GM20000 (cell line): Measurements from ENCODE around the gene NAA40.

ENCODE experiments used
- DNase-seq: peaks from one replicate; pipeline ENCODE4 v3.0.0; 2012; ENCODE audit warnings: low spot score
- TF ChIP-seq, protein P1 (sequence below): IDR thresholded peaks from 2 replicates; pipeline ENCODE4 v1.5.1; 2012; ENCODE audit warnings: mild to moderate bottlenecking, control low read depth; ENCODE audit errors: extremely low read depth, missing control alignments

The NAA40 gene

DNA sequence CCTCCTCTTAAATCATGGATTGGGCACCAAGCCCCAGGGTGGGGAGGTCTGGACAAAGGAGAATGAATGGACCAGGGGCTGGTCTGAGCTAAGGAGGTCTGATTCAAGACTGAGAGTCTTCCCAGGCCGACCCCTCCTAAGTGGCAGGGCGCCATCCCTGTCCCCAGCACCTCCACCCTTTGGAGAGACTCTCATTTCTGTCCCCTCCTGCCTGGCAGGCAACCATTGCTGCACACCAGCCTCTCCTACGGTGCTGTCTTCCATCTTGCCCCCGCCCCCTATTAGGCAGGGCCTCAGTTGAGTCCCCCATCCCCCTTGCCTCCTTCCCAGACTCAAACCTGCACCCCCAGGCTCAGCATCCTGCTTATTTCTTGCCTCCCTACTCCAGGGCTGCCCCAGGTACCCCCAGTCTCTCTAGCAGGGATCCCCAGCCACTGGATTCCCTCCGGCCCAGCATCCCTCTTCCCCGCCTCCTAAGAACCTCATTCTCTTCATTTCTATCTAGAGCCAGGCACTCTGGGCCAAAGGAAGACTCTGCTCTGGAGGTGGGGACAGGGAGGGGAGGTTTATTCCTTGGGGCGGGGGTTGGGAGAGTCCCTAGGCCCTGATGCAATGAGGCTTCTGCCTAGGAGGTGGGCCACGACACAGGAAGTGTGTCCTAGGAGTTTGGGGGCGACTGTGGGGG is 20.2 kb upstream of the NAA40 start:
- DNase-seq, result peak; percentile 40
- TF ChIP-seq, protein P1, sequence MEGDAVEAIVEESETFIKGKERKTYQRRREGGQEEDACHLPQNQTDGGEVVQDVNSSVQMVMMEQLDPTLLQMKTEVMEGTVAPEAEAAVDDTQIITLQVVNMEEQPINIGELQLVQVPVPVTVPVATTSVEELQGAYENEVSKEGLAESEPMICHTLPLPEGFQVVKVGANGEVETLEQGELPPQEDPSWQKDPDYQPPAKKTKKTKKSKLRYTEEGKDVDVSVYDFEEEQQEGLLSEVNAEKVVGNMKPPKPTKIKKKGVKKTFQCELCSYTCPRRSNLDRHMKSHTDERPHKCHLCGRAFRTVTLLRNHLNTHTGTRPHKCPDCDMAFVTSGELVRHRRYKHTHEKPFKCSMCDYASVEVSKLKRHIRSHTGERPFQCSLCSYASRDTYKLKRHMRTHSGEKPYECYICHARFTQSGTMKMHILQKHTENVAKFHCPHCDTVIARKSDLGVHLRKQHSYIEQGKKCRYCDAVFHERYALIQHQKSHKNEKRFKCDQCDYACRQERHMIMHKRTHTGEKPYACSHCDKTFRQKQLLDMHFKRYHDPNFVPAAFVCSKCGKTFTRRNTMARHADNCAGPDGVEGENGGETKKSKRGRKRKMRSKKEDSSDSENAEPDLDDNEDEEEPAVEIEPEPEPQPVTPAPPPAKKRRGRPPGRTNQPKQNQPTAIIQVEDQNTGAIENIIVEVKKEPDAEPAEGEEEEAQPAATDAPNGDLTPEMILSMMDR, result no peak

DNA sequence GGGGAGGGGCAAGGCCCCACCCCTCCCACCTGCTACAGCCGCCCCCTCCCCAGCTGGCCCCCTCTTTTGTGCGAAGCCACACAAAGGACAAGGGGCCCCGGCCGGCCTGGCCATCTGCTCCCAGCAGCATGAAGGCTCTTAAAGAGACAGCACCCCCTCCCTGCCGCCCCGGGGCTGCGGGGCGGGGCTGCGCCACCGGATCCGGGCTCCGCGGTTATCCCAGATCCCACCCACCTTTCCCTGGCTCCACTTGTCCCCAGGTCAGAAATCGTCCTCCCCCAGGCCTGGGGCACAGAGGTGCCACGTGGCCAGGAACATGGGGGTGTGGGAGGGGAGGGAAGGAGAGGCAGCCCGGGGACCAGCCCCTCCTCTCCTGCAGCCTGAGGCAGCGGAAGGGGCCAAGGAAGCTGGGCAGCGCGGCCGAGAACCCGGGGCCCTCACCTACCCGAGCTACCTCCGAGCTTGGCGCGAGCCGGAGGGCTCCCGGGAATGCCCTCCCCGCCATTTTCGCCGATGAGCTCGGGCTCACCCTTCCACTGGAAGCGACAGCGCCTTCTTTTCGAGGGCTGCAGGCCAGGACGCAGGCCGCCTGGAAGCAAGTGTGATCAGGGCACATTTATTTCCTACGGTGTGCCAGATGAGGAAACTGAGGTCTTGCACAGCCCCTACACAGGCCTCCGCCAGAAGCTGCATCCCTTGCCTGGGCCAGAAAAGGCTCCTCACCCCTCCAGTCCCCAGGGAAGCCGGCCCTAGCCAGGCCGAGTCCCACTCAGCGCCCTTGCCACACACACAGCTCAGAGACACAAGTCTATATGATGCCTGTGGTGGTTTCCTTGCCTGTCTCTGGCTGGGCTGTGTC is 19.3 kb upstream of the NAA40 start:
- peak; percentile 51 for DNase-seq
- TF ChIP-seq, protein P1, result no peak

DNA sequence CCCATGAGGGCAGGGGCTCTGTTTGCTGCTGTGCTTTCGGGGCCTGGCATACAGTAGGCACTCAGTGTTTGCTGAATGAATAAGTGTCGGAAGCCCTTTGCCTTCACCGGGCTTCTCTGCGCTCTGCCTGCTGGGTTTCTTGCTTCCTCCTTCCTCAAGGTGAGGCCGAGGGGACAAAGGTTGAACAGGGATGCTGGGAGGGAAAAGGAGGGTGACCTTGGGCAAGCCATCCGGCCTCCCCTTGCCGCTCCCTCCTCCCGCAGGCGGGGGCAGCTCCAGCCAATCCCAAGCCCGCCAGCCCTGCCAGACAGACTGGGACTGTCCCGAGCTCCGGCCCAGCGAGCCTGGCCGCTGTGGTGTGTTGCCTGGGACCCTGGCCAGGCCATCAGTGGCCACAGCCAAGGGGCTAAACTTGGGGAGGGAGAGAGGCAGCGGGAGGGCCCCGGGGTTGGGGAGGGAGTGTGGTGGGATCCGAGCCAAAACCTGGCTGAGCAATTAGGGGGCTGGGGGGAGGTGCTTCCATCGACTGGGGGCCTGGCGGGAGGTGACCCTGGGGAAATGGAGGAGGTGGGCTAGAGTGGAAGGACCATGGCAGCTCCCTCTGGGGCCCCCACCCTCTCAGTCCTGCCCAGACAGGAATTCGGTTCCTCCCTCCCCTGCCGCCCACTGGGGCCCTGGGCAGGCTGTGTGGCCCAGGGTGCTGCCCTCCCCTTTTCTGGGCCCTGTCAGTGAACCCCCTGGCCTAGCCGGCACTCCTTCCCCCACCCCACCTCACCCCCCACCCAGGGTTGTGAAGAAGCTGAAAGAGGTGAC is 18.5 kb upstream of the NAA40 start:
- DNase-seq, result peak; percentile 17

DNA sequence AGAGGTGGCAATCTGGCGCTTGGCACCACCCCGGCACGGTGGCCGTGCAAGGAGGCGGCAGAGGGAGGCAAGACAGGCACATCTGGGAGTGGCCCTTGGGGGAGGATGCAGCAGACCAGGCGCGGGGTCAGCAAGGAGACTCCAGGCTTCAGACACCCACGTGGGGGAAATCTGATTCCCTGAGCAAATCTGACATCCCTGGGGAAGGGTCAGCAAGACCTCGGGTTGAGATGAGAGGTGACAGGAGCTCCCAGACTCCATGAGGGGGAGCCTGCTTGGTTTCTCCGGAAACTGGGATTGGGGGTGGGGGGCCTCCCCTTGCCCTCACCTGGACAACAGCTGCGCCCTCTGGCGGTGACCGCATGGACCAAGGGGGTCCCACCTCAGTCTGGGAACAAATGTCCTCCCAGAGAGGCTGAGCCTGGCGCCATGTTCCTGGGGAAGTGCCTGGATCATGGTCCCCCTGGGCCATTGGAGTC is 17.8 kb upstream of the NAA40 start:
- peak; percentile 71 for DNase-seq
- TF ChIP-seq, protein P1, result peak; percentile 42

More for the DNA sequence above, 18.5 kb upstream of the NAA40 start:
- TF ChIP-seq, protein P1, result no peak

DNA sequence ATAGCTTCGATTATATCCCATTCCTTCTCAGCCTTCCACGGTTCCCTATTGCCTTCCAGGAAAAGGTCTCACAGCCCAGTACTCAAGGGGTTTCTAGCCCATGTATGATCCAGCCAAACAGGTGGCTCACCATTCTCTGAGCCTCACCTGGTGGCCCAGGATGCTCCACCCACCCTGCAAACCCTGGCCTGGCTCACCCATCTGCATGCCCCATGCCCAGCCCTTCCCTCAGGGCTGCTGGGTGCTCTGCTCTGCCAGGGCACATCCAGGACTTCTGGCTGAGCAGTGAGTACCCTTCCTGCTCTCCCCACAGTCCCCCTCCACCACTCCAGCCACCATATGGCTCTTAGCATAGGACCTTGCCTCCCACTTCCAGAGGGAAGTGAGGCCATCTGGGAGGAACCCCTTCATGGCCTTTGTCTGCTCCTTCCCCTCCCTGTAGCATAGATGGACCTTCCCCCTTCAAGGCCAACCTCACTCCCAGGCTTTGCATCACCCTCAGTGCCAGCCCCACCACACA is 16.1 kb upstream of the NAA40 start:
- no peak for DNase-seq
- TF ChIP-seq, protein P1, result no peak

DNA sequence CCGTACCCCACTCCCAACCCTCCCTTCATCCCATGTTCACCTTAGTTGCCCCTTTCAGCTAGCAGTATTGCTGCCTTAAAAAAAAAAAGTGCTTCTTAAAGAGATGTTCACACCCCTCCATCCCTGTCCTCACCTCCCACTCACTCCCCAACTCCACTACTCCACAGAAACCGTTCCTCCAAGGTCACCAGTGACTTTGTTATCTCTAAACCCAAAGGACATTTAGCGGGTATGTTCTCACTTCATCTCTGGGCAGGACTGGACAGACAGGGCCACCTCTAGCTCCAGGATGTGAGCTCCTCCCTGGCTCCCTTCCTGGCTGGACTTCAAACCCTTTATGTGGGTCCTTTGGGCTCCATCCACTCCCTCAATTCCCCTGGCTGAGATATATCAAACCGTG is 15.5 kb upstream of the NAA40 start:
- no peak for DNase-seq
- TF ChIP-seq, protein P1, result no peak
